ENCODE results near the gene SMPX.

Gene SMPX

DNA sequence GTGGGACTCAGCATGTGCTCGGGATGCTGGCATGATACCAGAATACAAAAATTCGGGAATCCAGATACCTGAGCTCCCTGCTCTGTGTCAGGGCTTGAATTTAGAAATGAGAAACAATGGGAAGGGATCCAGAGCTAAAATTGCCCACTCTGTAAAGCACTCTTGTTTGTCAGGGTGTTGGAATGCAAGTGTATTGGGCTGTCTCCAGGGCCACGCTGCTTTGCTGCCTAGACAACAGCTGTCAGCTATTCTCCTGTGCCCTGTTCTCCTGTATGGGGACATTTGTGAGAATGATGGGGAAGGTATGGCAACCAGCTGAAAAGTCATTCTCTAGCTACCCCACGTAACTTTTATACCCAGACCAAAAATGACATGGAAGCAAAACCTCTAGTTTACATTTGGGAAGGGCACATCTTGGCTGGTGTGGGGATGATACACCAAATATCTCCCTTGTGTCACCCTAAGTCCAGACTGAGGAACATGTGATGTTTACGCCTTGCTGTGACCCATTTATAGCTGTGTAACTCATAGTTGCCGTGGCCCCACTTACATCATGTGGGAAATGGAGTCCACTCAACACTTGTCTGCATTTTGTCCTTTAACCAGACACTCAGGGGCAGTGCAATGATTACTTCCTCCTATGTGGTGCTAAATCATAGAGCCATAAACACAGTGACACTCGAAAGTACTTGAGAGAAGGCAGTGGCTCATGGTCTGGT lies 46.6 kb downstream of the SMPX start:
- DNase-seq, result no peak

DNA sequence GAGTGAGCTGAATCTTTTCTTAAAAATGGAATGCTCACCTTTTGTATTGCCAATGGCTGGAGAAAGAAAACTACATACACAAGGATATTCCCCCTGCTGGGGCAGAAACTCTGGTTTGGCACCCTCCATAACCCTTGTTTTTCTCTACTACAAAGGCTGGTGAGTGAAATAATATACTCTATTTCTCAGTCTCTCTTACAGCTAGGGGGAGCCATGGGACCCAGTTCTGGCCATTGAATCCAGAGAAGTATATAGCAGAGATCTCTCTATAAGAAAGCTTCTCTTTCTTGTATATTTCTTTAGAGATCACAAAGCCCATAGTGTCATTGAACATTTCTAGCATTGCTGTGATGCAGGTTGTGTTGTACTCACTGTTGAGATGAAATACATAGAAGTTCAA lies 49.8 kb downstream of the SMPX start:
- no peak for DNase-seq

DNA sequence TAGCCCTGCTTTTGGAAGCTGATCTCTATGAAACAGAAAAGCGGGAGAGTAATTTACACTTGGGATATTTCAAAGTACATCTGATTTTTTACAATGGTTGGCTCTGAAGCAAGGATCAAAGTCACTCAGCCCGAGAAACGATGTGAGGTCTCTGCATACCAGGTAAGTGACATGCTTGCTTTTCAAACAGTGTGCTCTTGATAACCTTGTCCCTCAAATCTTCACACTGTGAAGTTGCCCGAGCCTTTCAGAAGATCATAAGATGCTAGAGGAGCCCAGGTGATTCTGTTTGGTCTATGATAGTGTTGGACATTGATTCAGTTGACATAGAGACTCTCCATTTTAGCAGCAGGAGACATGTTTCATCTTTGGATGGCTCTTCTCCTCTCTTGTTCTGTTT lies 52.7 kb downstream of the SMPX start:
- no peak for DNase-seq

DNA sequence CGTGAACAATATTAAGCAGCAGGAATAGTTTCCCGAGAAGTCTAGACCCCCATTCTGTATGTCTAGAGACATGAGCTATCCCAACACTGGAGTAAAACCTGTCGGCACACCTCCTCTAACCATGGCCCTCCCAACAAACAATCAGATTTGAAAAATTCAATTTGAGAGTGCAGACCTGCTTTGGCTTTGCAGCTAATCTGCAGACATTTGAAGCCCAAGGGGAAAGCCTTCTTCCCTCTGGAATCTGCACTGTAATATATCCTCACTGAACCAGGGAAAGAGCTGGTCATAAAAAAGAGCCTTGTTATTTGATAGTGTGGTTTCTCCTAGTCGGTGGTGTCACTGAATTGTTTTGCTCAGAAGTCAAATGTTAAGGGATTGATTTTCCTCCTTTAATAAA lies 55.2 kb downstream of the SMPX start:
- no peak for DNase-seq

DNA sequence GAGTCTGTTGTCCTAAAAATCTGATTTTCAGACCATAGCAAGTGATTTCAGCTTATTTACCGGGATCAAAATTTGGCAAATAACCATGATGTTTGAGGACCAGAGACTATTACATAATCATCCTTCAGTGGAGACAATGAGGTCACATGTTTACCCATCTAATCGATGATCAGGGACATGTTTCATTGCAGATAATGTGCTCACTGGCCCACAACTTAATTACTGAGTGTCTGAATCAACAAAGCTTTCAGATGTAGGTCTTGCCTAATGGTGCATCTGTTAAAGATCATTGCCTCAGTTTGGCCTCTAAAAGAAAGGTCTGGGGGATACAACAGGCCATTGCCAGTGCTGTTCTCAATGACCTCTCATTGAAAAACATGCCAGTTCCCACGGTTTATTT lies 56.9 kb downstream of the SMPX start:
- DNase-seq, result no peak

DNA sequence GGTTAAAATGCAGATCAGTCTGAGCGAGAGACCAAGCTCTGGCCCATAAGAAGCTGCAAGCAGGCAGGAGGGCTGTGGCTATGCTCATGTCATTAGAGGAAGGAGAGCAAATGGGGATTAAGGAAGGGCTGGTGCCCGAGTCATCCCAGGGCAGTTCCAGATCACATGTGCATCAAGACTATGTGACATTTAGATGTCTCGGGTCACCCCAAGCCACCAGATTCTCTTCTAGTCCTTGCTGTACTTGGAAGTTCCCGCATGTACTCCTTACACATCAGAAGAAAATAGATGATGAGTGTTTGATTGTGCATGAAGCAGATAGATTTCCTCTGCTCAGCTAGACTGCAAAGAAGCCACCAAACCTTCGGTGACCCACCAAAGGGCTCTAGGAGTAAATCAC lies 57.6 kb downstream of the SMPX start:
- DNase-seq, result no peak

DNA sequence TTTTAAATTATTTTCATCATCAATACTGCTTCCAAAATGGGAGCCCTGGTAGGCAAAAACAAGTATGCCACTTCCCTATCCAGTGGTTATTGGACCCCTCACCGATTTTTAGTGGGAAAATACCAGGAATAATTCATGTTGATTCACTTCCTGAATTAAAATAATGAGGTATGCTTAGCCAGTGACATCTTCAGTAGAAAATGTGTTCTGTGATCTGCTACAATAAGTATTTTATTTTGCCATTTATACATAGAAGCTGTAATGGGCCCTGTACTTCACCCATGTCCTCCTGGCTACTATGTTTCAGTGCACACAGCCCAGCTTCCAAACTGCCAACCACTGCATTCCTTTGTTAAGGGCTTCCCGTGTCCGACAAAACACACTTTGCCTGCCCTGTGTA lies 58.8 kb downstream of the SMPX start:
- no peak for DNase-seq

DNA sequence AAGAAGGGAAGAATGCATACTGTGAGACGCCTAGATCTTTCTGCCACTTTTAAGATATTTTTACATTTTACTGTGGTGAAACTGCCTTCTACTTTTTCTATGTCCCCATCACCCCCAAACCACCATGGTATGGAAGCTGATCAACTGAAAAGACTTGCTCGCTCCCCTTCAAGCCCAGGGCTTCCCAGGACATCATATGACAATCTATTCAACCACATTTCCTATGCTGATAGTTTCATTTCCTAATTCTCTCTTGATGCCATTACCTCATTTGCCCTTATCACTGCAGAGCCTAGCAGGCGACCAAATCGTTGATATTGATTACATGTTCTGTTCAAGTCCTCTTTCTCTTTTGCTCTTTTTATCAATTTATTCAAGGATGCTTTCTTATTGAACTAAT lies 59.6 kb downstream of the SMPX start:
- no peak for DNase-seq

DNA sequence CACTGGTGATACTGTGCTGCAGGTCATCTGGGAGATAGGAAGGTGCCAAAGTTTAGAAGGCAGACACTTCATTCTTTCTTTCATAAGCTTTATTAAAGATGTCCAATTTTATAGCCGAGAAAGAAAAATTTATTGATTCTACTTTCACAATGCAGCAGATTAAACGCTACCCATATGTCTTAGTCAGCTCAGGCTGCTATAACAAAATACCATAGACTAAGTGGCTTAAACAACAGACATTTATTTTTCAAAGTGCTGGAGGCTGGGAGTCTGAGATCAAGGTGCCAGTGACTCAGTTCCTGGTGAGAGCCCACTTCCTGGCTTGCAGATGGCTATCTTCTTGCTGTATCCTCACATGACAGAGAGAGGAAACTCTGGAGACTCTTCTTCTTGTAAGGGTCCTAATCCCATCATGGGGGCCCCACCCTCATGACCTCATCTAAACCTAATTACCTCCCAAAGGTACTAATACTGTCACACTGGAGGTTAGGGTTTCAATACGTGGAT lies 66.4 kb downstream of the SMPX start:
- DNase-seq, result no peak

DNA sequence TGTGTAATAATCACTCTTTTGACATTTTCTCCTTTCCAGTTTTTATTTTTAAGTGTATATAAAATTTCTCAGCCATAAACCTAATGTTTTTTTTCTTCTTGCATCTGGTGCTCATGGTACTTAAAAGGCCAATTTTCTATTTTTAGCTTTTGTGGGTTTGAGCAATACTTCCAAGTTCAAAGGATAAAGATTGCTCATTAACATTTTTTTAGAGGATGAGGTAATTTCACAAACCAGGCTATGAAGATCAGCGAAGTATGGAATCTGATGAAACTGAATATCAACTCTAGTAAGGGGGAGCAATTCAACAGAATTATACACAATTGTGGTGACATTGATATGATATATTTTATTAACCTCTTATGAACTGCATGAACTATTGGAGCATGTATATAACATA lies 74.0 kb downstream of the SMPX start:
- DNase-seq, result no peak

DNA sequence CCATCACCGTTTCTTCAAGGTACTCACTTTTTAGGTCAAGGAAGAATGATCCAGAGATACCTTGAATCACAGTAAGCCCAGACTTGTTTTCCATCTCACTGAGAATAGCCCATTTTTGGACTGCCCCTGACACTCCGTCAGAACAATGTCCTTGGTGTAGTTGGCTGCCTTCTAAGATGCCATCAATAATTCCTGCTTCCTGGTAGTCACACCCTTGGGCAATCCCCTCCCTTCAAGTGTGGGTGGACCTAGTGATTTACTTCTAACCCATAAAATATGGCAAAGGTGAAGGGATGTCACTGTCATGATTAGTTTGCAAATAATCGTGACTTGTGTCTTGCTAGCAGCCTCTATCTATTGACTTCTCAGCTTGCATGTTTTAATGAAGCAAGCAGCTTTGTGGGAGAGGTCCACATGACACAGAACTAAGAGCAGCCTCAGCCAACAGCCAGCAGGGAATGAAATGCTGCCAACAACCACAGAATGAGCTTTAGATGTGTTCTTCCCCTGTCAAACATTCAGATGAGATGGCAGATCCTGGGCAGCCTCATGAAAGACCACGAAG lies 79.8 kb downstream of the SMPX start:
- DNase-seq, result no peak

DNA sequence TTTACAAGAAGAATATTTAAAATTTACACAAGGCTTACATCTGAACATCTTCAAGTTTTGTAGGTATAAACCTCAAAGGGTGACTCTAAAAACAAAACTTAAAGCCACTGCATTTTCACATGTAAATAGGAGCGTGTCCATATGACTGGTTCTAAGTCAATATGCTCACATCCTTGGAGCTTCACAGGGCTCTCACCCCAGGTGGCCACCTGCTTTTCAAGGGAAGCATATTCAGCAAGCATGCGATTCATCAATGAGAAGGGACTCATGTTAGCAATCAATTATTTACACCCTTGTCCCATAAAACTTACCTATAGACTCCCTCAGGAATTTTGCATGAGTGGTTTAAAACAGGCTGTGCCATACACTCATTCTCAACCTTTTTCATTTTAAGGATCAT lies 82.0 kb downstream of the SMPX start:
- no peak for DNase-seq

DNA sequence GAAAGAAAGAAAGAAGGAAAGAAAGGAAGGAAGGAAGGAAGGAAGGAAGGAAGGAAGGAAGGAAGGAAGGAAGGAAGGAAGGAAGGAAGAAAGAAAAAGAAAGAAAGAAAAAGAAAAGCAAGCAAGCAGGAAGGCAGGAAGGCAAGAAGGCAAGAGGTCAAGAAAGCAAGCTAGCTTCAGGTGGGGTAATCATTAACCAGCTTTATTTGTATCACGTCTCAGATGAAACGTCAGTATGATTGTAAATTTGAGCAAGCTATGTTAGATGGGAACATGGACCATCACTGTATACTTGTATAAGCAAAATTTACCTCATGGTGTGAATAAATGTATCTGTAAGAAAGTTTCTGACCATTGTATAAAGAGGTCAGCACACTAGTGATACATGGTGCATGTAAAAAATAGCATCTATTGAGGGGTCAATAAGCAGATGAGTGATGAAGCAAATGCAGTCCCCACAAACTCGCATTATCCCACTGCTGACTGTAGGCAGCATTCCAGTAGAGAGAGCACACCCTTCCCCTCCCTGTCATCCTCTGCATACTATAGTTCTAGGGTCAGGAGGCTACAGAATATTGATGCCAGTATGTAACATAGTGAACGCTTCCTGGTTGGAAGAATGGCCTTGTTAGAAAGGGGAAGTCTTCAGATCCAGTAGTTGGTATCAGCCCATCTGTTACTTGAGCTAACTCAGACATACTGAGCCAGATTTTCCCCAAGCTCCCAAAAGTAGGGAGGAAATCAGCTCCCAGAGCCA lies 83.3 kb downstream of the SMPX start:
- no peak for DNase-seq

DNA sequence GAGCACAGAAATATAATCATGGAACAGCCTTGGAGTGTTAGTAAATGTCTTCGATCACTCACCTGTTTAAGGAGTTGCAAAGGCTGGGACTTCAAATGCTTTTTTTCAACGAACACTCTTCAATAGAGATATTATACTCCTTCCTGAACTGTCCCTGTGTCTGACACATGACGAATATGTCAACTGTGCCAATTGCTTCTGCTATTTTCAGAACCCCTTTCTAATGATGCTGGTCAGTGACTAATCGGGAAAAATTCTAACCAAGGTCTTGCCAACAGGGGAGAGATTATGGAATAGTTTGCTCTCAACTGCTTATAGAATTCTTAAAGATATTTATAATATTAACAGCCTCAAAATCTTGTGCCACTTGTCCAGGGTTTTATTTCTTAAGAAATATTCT lies 91.2 kb downstream of the SMPX start:
- DNase-seq, result no peak

DNA sequence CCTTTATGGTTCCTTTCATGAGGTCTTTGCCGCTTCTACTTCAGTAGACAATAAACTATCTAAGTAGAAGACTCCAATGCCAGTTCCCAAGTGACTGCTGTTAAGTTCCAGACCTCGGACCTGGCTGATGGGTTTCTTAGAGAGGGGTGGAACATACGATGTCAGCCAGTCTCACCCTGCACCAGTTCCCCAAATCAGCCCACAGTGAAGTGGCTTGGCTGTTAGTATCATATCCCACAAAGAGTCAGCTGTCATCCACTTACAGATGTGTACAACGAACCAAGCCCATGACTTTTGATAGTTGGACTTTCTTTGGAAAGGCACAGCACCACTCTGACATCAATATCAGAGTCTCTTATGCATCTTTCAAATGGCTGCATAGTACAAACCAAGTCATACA lies 91.7 kb downstream of the SMPX start:
- no peak for DNase-seq

DNA sequence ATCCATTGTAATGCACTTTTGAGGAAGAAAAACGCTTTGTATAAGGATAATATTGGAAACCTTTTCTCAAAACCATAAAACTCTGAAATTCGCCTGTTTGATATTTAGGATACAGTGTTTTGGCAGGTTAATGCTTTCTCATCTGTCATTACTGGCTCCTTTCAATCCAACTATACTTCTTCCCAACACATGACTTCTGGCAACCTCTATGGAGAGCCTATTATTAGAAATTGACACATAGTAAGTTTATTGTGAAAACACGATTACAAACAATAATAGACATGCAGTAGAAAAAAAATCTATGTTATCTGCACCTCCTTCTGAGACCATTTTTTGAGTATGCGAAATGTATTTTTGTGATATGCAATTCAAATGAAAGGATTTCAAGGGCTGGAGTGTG lies 95.2 kb downstream of the SMPX start:
- no peak for DNase-seq

DNA sequence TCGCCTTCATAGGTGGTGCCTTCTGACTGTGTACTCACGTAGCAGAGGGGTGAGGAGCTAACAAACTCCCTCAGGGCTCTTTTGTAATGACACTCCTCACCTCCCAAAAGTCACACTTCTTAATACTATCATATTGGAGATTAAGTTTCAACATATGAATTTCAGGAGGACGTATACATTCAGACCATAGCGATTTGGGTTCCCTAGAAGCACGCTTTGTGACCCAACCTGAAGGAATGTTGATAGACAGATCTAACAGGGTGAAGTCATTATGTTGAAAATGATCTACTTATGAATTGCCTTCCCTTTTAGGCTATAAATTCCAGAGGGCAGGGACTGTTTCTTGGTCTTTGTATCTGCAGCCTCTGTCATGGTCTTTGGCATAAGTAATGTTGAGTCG lies 96.6 kb downstream of the SMPX start:
- DNase-seq, result no peak

DNA sequence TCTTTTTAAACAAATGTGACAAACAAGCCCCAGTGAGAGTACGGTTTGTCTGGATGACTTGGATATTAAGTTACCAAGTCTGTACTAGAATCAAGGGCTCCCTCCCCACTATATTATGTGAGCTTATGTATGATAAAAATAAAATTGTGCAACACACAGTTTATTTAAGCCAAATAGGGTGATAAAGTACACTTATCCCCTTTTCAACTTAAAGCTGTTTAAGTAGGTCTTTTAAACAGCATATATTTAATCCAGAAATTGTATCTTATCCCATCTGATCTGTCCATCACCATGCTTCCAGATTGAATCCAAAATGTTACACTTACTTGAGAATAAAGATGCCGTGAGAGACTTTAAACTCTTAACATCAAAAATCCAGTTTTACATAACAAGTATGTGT lies 97.8 kb downstream of the SMPX start:
- DNase-seq, result no peak

DNA sequence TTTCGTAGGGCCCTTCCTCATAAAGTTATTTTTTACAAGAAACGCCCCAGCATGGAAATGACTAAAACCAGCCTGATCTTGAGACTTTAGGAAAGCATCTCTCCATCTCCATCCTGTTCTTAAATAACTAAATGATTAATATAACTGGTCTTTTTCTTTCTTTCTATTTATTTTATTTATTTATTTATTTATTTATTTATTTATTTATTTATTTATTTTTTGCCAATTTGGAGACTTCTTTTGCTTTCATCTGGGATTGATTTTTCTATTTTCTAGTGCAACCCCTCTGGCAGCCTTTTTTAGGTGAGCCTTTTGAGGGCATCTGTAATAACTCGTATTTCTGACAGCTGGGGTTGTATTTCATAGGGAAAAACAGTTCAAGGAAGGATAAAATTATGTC lies 98.6 kb downstream of the SMPX start:
- no peak for DNase-seq

DNA sequence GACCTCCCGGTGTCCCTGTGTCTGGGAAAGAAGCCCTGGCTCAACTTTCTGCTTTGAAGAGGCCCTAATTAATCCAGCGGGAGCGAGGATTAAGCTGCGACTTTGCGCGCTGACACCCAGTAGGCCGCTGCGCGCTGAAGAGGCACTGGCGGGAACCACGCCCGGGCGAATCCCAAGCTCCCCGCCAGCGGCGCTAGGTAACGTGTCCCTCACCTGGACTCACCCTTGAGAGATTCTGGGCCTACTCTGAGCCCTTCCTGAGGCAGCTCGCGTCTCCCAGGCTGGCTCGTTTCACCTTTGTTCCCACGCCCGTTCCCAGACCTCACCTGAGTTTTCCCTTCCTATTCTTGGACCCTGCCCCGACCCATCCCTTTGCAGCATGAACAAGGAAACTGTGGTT lies 99.2 kb downstream of the SMPX start:
- DNase-seq, result no peak

DNA sequence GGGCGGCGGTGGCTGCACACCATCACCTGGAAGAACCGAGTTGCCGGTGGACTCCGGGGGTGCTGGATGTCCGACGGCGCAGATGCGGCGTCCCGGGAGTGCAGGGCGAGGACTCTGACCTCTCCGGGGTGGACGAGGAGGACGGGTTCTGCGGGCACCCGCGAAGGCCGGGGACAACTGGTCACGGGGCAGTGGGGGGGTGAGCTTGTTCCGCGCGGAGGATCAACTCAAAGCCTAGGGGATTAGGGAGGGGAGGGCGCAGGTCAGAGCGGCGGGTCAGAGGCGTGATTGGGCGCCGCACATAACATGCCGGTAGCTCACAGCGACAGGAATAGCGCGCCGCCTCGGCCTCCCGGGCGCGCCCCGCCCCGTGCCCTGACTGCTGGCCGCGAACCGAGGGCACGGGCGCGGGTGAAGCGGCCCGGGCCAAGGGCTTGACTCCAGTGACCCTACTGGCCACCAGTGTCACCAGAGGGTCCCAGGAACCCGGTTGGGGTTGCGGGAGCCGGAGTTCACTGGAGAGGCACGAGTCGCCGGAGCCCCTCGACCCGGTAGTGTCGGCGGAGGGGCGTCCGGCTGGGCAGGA lies 99.7 kb downstream of the SMPX start, which contains the start of gene KLHL34:
KLHL34 (minus strand) TSS at position 179 of the 586 bp plus-strand sequence. CDS start 542 bp downstream, outside the sequence.
- DNase-seq, result no peak

DNA sequence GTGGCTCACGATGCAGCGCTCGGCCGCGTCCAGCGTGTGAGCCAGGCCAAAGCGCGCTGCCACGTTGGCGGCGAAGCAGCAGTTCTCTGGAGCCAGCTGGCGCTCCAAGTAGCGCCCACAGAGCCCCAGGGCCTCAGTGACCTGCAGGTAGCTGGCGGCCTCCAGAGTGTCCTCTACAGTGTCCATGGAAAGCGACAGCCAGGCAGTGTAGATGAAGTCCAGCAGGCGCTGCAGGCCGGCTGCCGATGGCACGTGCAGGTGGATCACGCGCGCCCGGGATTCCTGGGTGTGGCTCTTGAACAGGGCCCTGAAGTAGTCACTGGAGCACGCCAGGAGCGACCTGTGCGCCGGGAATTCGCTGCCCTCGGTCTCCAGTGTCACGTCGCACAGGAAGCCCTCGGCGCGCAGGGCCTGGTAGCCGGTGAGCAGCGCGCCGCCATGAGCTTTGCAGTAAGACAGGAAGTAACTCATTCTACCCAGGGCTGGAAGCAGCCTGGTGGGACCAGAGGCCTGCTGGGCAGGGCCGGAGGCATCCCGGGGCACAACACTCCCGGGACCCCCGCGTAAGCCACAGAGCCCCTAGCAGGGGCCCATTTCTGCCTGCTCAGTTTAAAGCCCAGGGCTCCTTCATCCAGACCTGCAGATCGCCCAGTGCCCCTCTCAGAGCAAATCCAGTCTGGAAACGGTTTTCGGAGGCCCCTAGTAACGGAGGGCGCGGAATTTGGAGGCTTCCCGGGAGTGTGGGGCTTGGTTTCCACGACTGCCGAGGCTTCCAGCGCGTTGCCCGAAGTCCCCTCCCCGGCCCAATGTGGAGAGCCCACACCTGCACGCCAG lies 100.4 kb downstream of the SMPX start:
- no peak for DNase-seq

Data from stimulated activated CD4-positive, alpha-beta T cell treated with anti-CD3 and anti-CD28 coated beads, Interleukin-1b, Interleukin-23, amount 100 ng/mL, for 48 hours (primary cell).